GM18508 (cell line): ENCODE data around the gene ZMIZ1.

Source experiments
- ATAC-seq: cut with Tn5 transposase; IDR thresholded peaks from one replicate; pipeline ENCODE4 v1.9.1; 2021; ENCODE audit warnings: moderate number of reproducible peaks; ENCODE audit not compliant: insufficient read depth, unreplicated experiment

The ZMIZ1 gene

DNA sequence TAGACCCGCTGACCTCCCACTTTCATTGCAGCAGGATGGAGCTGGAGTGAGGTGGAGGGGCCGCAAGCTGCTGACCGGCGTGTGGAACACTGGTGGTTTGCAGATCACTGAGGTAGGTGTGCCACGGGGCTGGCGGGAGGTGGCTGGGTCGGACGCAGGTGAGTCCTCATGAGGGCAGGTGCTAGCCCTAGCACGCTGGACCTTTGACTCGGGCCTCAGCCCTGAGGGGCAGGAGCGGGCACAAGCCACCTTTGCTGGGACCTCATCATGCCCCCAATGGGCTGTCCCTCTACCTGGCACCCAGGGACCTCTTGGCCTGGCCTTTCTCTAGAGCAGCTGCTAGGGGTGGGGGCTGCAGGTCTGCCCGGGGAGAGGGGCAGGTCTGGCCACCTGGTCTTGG is 93.3 kb downstream of the ZMIZ1 start:
- no peak for ATAC-seq

DNA sequence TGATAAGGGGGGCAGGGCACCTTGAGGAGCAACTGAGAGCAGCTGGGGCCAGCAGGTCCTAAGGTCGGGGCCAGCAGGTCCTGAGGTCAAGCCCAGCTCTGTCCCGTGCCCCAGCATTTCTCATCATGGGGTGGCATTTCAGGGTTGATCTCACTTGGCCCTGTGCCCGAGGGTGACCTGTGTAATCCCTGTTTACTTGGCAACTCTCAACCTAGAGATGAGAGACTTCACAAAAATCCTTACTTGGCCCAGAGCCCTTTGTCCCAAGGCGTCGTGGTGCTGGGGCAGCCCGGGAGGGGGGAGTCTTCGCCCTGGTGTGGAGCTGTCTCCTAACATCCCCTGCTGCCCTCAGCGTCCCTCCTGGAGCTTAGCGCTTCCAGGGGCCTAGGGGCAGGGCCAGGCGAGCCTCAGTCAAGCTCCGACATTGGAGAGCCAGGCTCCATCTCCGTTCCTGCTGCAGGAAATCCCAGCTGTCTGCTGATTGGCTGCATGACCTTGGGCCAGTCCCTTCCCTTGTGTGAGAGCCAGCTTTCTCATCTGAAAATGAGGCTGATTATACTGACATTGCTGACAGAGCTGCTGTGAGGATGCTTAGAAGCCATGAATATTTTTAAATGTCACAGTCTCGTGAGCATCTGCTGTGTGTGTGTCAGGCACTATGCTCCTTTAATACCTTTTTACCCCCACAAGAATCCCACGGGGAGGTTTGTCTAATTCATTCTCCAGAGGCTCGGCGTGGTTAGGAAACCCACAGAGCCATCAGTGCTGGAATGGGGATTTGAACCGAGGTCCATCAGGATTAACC is 94.3 kb downstream of the ZMIZ1 start:
- ATAC-seq = no peak

DNA sequence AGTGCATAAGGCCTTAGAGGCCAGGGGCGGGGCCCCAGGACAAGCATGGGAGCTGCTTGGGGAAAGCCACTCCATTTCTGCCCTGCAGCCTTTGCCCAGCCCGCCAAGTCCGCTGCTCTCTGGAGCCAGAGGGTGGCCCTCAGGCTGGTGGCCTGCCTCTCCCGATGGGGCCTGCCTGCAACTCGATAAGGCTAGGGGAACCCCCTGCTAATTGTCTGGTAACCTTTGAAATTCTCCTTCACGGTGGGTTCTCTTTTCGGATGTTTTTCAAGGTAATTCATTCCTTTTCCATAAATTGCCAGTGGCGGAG is 94.9 kb downstream of the ZMIZ1 start:
- no peak for ATAC-seq

DNA sequence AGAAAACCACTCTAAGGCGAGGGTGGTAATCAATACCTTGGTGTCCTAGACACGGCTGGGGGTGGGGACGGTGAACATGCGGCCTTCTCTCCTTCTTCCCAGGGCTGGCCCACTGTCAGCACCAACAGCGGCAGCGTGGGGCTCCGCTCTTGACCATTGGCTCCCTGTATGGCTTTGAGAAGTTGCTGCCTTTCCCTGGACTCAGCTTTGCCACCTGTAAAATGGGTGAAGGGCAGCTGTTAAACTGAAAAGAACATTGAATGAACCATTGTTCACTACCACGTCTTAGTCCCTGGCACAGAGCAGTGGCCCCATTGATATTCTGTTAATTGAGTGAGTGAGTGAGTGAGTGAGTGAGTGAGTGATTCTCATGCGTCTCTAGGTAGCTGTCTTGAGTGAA is 95.3 kb downstream of the ZMIZ1 start:
- no peak for ATAC-seq

DNA sequence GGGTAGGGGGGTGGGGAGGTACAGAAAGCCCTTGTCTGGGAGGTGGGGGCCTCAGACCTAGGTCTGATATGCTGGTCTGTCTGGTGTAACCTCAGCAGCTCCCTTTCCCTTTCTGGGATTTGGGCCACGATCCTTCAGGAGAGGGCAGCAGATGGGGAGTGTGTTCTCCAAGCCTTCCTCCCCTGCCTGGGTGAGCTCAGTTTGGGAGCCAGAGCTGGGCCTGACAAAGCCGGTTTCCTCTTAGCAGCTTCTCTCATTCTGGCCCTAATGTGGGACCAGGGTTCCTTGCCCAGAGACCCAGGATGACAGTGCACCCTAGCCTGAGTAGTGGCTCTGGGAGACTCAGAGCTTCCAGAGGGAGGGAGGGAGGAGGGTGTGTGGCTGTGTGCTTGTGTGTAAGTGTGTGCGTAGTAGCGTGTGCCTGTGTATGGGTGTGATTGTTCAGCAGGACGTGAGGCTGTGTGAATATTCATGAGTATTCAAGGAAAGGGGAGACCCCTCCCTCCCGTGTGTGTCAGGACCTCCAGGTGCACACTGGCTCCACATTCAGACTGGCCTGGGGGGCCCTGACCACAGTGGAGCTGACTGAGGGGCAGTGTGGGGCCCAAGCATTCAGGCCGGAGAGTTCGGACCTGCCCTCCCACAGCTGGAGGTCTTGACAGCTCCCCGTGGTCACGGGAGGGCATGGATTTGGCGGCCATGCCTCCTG is 96.5 kb downstream of the ZMIZ1 start:
- no peak for ATAC-seq

DNA sequence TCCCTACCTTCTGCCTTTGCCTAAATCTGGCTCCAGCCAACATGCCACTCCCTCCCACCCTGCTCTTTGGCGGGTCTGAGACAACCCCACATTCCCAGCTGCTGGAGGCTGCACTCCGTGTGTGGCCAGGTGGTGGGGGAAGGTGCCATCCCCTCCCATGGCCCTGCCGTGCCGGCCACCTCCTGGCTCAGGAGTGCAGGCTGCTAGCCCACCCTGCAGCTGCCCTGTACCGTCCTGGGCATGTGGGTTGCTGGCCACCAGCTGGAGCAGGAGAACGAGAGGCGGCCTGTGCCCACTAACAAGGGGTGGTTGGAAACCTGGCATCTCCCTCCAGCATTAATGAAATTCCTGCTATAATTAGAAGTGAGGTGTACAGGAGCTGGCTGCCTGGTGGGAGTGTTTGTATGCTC is 97.6 kb downstream of the ZMIZ1 start:
- no peak for ATAC-seq

DNA sequence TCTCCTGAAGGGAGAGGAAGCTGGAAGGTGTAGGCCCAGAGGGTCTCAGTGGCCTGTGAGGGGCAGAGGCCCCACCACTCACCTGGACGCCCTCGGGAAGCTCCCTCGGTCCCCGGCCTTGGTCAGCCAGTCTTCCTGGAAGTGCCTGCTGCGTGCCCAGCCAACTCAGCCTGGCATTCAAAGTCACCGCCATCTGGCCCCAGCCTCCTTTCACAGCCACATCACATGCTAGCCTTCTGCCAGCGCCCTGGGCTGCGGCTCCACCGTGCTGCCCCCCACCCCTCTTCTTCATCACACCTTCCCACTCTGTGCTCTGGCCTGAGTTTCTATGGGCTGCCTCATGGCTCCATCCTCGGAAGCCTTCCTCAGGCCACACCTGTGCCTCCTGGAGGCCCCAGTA is 98.0 kb downstream of the ZMIZ1 start:
- ATAC-seq = no peak

DNA sequence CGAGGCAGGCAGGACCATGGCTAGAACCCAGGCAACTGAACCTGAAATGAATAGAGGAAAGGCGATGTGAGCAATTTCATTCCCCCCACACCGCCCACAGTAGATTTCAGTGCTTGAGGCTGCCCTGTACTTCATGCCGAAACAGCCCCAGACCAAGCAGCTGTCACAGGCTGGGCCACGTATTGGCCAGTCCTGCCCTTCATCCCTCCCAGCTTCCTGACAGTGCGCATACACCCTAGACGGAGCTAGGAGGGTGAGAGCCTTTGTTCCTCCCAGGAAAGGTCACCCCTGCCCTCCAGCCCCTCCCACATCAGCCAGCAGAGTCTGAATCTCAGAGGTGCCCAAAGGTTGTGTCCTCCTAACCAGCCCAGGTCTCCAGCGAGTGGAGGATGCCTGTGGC is 98.8 kb downstream of the ZMIZ1 start:
- no peak for ATAC-seq

DNA sequence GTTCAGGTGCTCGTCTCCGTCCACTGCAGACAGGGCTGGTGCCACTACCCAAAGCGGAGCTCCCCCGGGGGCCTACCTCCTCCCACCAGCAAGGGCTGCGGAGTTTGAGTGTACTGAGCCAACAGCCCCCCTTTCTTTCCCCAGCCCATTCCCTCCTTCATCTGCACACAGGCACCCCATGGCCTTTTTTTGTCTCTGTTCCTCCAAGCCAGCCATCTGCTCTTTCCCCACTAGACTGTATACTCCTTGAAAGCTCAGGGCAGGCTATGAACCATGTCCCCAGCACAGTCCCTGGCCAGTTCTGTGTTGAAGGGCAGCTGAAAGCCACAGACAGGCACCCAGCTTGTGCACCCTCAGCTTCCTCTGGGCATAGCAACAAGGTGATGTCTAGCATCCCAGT is 99.4 kb downstream of the ZMIZ1 start:
- no peak for ATAC-seq

DNA sequence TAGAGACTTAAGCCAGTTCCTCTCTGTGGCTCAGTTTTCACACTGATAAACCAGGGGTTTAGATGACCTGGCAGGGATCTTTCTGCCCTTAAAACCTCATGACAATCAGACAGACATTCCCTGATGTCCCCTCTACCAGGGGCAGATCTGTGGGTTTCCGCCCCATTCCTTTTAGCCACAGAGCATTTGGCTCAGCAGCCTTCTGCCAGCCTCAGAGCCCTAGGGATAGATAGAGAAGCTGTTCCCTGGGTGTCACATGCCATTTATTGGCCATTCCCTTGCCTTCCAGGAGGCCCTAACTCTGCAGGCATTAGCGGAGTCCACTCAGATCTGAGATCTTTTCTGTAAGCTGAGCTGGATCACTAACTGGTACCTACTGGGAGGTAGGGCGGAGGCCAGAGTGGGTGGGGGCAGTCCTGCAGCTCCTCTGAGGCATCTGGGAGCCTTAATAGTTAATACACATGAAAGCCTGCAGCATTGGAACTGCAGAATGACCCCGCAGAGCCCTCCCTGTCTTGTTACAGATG is 101.5 kb downstream of the ZMIZ1 start:
- ATAC-seq = no peak

DNA sequence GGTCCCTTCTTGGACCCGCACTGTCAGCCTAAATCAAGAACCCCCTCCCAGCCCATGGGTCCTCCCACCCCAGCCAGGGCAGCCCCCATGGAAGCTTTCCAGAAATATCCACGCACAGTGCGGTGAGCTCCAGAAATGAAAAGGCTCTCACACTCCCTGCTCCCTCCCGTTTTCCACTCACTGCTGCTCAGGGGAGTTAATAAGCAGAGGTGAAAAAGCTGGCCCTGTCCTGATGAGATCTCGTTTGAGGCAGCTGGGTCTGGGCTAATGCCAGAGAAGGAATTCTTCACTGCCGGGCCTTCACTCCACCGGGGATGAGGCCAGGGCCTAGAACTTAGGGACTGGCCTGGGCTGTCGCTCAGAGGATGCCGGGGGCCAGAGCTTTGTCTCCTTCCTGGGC is 102.2 kb downstream of the ZMIZ1 start:
- no peak for ATAC-seq

DNA sequence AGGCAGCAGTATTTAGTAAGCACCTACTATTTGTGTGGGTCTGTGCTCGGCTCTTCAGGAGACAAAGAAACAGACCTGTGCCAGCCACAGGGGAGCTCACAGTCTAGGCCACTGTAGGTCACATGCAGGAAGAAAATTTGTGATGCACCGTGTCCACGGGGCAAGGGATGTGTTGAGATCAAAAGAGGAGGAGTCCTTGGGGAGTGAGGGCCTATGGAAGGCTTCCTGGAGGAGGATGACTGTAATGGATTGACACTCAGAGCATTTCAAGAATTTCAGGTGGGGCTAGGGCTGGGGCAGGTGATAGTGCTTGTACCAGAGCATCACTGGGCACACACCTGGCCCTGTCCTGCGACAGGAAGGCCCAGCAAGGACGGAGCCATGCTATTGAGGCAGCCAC is 102.7 kb downstream of the ZMIZ1 start:
- no peak for ATAC-seq

DNA sequence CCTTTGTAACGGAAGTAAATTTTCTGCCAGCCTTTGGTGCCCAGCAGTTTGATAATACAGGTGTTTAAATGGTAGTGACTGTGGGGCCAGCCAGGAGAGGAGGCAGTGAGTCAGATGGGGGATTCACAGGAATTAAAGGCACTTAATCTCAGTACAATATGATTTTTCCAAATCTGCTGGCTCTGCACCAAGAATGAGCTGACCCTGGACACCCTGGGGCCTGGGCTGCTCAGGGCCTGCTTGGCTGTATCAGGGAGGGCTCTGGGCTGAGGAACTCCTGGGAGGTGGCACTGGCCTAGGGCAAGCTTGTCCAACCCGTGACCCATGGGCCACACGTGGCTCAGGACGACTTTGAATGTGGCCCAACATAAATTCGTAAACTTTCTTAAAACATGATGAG is 104.1 kb downstream of the ZMIZ1 start:
- no peak for ATAC-seq

DNA sequence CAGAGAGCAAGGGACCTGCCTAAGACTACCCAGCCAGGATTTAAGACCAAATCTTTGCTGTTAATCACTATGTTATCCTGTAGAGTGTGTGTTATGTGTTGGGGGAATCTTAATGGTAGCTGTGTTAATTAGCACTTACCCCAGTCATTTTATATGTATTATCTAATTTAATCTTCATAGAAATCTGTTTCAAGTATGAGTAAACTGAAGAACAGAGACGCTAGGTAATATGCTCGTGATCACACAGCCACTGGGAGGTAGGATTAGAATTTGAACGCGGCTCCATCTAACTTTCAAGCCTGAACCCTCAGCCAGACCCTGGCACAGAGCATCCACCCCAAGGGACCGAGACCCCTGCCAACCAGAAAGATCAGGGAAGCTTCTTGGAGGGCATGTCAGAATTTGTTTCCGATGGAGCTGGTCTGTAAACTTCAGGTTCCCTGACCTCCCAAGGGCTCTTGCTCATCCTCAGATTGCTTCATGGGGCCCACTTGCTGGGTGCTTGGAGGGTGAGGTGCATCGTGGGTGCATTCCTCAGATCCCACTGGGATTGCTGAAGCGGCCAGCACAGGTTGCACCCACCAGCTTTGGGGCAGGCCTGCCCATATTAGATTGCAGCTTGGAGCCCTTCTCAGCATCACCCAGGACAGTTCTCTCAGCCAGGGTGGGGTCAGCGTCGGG is 105.0 kb downstream of the ZMIZ1 start:
- ATAC-seq = no peak

DNA sequence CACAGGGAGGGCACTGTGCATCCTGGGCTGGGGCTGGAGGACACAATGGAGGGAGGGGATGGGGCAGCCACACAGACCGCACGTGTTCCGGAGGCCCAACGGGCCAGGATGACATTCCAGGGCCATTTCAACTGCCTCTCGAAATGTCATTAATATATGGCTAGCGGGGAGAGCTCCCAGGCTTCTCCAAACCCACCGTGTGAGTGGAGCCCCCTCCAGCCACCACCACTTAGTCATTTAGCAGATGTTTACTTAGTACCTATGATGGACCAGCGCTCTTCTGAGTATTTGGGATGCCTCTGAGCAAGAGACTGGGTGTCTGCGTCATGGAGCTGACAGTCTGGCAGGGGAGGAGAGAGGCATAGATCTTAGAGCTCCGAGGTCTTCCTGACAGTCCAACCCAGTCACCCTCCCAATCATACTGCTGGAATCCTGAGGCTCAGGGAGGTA is 107.3 kb downstream of the ZMIZ1 start:
- no peak for ATAC-seq

DNA sequence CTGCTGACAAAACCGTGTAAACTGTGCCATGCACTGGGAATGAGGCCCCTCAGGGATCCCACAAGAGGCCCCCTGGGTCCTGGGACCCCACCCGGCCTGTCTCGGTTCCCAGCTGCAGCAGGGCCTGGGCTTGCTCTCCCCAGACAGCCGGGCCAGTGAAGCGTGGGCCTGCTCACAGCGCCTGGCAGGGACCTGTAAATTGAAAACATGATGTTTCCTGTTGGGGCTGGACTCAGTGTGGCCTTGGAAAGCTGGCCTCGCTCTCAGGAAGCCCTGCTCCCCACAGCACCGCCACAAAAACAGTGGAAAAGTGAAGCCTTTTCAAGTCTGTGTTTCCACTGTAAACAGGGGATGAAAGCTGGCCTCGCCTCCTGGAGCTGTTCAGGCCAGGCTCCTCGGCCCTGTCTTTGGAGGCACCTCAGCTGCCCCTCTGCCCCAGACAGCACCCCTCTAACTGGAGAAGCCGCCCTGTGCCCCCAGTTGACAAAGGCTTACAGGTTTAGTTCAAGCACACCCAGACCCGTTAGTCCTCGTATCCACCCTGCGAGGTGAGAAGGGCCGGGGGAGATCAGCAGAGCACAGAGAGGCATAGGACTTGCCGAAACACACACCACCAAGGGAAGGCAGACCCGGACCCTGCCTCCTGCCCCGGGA is 108.3 kb downstream of the ZMIZ1 start:
- ATAC-seq = no peak

DNA sequence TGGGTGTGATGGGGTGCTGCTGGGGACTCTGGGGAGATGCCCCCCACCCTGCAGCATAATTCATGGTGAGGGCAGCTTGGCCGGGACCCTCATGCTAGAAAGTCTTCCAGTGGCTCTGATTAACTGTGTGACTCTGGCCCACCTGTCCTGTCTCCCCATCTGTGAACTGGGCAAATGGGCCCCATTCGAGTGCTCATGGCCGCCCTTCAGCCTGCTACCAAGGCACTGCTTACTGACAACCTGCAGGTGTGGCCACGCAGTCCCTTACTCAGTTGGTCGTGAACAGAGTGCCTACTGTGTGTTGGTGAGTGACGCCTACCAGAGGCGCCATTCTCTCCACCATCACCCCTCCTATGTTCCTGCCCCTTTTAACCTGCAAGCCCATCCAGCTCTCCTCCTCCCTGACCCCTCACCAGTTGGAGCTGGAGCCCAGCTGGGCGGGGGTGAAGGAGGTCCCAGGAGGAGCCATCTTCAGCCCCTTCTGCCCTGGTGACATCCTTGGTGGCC is 109.4 kb downstream of the ZMIZ1 start:
- no peak for ATAC-seq

DNA sequence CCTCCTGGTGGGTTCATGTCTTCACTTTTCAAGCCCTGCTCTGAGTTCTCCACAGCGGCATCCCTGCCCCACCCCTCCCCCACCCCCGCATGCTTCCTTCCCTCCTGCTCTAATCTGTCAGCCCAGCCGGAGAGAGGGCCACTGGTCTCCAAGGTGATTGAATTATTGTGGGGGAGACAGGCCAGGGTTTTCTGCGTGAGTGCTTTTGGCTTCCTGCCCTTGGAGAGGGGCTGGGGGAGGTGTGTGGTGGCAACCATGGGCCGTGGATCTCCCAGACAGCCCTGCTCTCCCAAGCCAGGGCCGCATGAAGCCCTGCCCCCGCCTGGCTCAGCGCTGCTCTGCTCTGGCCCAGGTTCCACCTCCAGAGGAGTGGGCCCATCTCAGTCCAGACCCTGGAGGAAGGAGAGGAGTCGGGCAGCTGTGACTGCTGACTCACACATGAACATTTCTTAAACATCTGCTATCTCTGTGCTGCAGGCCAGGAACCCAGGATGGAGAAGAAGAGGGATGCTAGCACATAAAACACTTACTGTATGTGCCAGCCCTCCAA is 109.9 kb downstream of the ZMIZ1 start:
- no peak for ATAC-seq

DNA sequence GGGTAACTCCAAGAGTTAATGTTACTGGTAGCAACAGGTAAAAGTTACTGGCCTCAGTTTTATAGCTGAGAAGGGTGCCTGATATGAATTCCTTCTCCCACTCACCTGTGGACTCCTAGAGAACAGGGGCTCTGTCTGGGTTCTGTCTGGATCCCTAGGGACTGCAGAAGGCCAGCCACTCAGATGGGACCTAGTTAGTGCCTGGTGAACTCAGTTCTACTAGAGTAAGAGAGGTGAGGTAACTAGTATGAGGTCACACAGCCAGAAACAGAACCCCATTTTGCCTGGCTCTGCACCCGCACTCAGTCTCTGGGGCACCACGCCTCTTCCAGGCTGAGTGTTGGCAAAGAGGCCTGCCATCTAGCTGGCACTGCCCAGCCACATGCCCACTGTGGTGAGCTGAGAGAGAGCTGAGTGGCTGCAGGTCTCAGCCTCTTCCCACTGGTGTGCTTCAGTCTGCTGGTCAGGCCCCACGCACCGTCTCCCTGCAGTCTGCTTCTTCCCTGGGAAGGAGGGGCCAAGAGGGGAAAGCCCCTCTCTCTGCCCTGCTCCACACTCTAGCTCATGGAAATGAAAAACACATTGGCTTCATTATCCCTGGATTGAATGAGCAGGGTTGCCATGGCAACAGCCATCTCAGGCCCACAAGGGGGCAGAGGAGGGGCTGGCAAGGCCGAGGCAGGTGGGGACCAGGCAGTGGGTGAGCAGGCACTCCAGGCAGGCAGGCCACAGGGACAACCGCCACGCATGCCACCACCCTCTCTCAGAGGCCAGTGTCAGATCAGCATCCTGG is 110.6 kb downstream of the ZMIZ1 start:
- ATAC-seq = no peak

DNA sequence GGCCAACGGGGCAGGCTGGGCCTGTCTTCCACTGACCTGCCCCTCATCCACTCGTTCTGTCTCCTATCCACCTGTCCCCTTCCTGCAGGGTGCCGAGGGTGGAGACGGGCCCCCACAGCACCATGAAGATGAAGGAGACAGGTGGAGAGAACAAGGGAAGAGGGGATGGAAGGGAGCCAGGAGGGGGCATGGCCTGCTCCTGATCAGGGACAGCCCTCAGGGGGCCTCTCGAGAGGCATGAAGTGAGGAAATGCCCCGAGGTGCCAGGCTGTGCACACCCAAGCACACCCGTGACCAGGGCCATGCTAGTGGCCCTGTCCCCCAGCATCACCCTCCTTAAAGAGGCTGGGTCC is 111.2 kb downstream of the ZMIZ1 start:
- no peak for ATAC-seq
